ENCODE data around the gene SPATS2. TPM values are rescaled to one million over a fixed set of nuclear protein-coding genes. Genes with fewer than 3 reads are reported as not detected.

SPATS2 gene
- total RNA-seq, 1 donor from 2014 or later, result 5.9 TPM

- DNase-seq (ENCODE audit: low spot score) (no peak), ATAC-seq (no peak)
These were observed 199.1 kb downstream of the SPATS2 start for GRCh38 chr12:49566361-49566760.

- DNase-seq (ENCODE audit: low spot score) (no peak), ATAC-seq (peak; percentile 7)
These were observed 200.0 kb downstream of the SPATS2 start for GRCh38 chr12:49567302-49567610.

GRCh38 chr12:49567611-49568441 lies 200.6 kb downstream of the SPATS2 start, which contains the start of gene MCRS1:
Gene MCRS1 (minus strand): TSS chr12:49568142. CDS start chr12:49566731, 1,411 bp downstream.
- peak; percentile 89 for DNase-seq (ENCODE audit: low spot score)
- ATAC-seq, result peak; percentile 97

- no peak for DNase-seq (ENCODE audit: low spot score)
- no peak for ATAC-seq
These were observed 201.3 kb downstream of the SPATS2 start for GRCh38 chr12:49568442-49569162.

Other genes starting within 250 kb of the SPATS2 start
- gene TUBA1B, start 236.1 kb upstream of the SPATS2 start, total RNA-seq, result 144 TPM
- 4.8 TPM for gene TUBA1A, start 178.4 kb upstream of the SPATS2 start, total RNA-seq
- gene TUBA1C, start 102.4 kb upstream of the SPATS2 start, total RNA-seq, result 54.9 TPM
- gene PRPH, start 72.3 kb upstream of the SPATS2 start, total RNA-seq, result not detected
- 0.48 TPM for gene TROAP, start 44.2 kb upstream of the SPATS2 start, total RNA-seq
- not detected for gene C1QL4, start 30.3 kb upstream of the SPATS2 start, total RNA-seq
- gene DNAJC22, start 20.6 kb upstream of the SPATS2 start, total RNA-seq, result 42.3 TPM
- 0.13 TPM for gene KCNH3, start 171.6 kb downstream of the SPATS2 start, total RNA-seq
- 21.0 TPM for gene MCRS1, start 200.7 kb downstream of the SPATS2 start, total RNA-seq
- 1.2 TPM for gene FAM186B, start 238.2 kb downstream of the SPATS2 start, total RNA-seq